GM18951 (cell line): ENCODE data around the gene TRERF1.

Source experiments
- POLR2A ChIP-seq: IDR thresholded peaks from 4 replicates; pipeline ENCODE4 v1.6.1; 2011; ENCODE audit warnings: mild to moderate bottlenecking; ENCODE audit not compliant: insufficient read length, insufficient read depth; ENCODE audit errors: extremely low read depth
- in situ Hi-C: fragments of 300-500 bp; cut with MboI; formaldehyde crosslinking; loops from one replicate; pipeline ENCODE4 v1.12.0; 2022; ENCODE audit warnings: low sequenced_read_pairs, mixed read lengths, inconsistent platforms; ENCODE audit not compliant: unreplicated experiment

The TRERF1 gene

GRCh38 chr6:42295677-42296076 is 156.0 kb downstream of the TRERF1 start:
- TF ChIP-seq POLR2A: no peak
- in situ Hi-C loops: no loop called here

DNA sequence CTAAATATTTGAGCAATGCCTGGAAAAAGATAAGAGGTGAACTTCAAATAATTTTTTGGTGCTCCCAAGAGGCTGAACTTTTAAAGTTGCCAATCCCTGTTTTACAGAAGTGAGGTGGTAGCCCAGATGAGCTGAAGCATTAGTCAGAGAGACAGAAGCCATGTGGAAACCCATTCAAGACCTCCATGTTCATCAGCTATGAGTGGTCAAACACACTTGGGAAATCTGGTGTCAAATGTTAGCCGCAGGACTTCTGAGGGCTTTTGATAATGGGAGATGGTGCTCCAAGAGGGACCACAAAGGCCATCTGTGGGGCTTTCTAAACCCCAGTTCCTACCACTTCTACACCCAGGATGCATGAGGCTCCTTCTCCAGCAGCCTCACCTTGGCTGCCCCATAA is 156.5 kb downstream of the TRERF1 start:
- in situ Hi-C loops: no loop called here
- no peak for TF ChIP-seq POLR2A

DNA sequence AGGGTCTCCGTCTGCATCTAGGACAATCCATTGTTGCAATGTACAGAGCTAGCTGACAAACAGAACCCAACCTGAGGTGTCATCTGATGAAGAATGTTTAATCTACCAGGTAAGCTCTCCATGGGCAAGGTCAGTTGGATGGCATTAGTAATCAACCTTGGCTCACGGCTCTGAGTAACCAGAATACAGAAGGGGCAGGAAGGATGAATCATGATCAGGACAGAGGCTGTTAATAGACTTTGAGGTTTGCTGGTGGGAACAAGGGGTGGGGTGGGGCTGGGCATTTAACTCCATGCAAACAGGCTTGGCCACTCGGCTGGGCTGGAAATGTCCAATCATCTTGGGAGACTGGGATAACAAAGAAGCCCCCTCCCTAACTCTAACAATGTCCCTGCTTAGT is 157.0 kb downstream of the TRERF1 start:
- TF ChIP-seq POLR2A: no peak
- in situ Hi-C loops: no loop called here

DNA sequence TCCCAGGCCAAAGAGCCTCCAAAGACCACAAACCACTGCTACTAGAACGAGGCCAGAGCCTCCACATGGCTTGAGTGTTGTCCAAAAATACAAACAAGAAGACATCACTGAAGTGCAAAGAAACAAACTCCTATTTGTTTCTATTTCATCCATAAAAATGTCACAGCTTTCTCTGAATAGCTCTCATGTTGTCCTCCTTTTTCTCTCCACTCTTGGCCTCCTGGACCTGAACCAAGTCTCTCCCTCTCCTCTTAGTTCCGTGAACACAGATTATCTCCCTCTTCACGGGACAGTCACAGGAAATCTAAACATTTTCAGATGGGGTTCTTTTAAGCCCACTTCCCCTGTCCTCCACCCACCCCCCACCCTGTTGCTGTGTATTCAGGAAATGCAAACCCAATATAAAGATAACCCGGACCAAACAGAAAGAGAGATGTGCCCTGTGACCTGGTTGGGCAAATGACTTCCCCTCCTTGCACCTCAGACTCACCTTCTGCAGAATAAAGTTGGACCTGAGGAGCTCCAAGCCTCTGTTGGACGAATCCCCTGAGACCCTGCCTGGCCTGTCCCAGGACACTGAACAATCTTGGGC is 158.2 kb downstream of the TRERF1 start:
- TF ChIP-seq POLR2A: no peak
- in situ Hi-C loops: no loop called here

DNA sequence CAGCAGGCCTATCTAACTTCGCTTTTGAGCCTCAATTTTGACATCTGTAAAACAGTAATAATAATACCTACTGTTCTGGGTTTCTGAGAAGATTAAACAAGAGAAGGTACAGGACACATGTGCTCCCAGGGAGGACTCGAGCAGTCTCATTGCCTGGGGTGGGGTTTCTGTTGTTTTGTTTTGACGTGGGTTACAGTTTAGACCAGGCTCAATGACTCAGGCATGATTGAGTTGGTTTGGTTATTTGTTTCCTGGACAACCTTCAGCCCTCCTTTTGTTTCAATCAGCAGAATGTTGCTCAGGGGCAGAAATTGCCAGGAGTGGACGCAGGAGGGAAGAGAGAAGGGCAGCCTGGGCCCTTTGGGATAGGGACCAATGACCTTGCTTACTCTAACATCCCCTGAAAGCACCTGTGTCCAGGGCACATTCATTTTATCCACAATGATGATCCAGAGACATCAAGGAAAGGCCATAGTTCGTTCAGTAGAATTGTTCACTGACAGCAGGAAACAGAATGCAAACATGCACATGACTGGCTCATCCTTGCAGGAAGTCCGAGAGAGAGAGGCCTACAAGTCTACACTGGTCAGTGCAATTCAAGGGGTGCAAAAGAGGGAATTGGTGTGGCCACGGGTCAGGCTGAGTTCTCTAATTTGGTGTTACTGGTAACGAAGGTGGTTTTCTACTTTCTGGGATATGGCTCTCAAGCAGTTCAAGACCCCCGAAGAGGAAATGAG is 159.6 kb downstream of the TRERF1 start:
- in situ Hi-C loops: no loop called here
- TF ChIP-seq POLR2A: no peak

DNA sequence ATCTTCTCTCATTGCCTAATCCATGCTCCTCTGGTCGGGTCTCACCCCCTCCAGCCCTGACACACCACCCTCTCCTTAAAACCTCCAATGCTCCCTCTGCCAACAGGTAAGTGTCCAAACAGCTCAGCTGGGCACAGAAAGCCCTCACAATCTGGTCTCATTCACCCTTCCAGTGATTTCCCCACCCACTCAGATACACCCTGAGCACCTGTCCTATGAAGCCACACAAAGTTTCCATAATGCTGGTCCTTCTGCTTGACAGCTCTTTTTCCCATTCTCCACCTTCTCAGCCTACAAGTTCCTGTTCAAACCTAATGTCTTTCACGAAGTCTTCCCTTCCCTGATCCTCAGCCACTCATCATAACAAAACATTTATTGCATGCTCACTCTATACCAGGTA is 164.0 kb downstream of the TRERF1 start:
- no peak for TF ChIP-seq POLR2A
- in situ Hi-C loops: no loop called here

- no peak for TF ChIP-seq POLR2A
- in situ Hi-C loops: no loop called here
Measured at GRCh38 chr6:42281570-42281969, 170.2 kb downstream of the TRERF1 start.

GRCh38 chr6:42280966-42281533 is 170.7 kb downstream of the TRERF1 start:
- in situ Hi-C loops: no loop called here
- TF ChIP-seq POLR2A: no peak

DNA sequence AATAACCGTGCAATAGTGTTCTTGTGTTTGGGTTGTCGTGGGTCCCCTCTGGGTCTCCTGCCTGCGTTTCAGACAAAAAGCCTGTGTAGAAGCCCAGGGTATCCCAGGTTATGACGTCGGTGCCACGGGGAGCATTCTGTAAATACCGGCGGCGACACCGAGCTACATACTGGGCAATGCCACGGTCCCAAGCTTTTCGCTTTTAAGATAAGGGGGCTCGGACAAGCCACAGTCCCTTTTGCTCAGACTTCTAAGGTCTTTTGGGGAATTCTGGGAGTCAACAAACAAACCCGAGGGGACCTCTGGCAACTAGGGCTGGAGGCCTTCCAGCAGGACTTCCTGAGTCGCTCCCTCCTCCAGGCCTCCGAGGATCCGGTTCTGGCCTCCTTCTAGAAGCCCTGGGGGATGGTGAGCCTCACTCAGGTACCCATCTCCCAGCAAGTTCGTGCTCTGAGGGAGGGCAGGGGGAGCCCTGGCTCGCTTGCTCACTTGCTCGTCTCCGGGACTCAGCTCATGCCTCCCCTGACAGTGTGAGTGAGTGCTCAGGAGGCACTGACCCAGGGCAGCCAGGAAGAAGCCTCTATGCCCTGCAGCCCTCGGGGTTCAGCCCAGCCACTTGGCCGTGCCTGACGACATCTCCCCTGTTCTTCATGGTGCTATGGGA is 171.6 kb downstream of the TRERF1 start:
- TF ChIP-seq POLR2A: no peak
- in situ Hi-C loops: no loop called here

GRCh38 chr6:42279144-42279781 is 172.5 kb downstream of the TRERF1 start:
- in situ Hi-C loops: no loop called here
- no peak for TF ChIP-seq POLR2A

DNA sequence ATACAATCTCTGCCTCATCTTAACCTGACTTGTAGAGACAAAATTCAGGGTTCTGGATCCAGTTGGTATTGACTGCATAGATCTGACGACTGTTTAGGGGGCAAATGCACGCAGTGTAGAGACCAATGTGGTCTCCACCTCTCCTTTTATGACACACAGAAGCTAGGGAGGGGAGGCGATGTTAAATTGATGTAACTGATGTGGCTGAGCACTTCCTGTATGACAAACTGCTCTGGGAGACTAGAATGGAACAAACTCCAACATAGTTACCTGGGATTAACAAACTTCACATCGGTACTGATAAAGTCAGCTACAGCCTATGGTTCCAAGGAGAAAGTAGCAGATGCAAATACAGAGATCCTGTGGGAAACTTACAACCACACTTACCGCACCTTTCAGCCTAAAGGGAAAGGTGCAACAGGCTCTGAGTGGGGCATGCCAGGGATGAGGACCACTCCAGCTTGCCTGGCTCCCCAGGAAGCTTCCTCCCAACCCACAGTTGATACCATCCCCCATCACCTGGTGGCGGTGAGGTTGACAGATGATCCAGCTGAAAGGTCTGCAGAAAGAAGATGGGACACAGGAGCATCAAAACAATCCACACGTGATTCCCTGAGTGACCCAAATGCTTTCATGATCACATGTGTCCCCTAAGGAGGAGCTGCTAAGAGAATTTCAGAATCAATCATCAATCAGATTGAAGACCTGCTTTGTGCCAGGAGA is 173.4 kb downstream of the TRERF1 start:
- in situ Hi-C loops: no loop called here
- TF ChIP-seq POLR2A: no peak

DNA sequence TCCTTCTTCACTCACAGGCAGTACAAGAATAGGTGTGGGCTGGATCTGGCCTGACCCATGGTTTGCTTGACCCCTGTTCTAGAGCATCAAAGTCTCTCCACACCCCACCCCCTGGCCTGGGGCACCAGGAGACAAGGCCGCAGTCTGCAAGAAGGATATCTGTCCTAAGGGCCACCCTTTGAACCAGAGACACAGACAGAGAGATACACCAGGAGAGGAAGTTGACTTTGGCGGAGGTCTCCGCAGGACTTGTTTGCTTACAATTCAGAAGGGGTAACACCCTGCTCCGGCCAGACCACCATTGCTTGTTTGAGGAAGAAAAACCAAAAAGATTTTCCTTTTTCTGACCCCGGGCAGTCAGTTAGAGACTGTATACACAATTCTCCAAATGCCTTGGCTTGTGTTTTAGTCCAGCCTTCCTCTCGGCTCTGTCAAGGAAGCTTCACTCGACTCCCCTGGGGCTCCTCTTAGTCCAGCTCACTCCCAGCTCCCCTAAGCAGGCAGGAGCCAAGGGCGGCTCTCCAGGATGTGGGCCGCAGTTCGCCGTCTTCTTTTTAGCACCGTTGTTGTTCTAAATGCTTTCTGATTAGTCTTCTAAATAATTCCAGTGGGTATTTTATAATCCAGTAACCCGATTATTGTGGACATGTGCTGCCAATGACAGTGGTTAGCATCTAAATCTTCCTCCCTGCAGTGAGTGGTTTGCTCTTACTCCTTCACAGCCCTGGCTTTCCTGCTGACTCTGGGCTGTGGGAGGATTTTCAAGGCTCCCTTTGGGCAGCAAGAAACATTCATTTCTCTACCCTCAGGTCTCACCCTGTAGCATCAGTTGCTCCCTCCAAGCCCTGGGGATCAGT is 175.5 kb downstream of the TRERF1 start:
- TF ChIP-seq POLR2A: no peak
- in situ Hi-C loops: no loop called here
